Fibroblast of villous mesenchyme (primary cell): ENCODE results near the gene PACS2. TPM values are rescaled to one million over a fixed set of nuclear protein-coding genes. Genes with fewer than 3 reads are reported as not detected.

Experiments
- DNase-seq: peaks from one replicate; pipeline ENCODE4 v3.0.0-alpha.2; 2010; ENCODE audit warnings: low read depth
- H3K4me3 ChIP-seq: 2 replicates; pipeline ENCODE4 v1.5.1; 2011; ENCODE audit warnings: low read depth, mild to moderate bottlenecking, low read length
- CTCF ChIP-seq: IDR thresholded peaks from 2 replicates; pipeline ENCODE4 v1.5.1; 2012; ENCODE audit warnings: low read depth, mild to moderate bottlenecking, low read length; ENCODE audit not compliant: insufficient read depth
- total RNA-seq: library from RNA; depleted of rRNA; stranded (reverse); fragments of >200 nt; gene quantifications from 2 replicates; pipeline ENCODE4 v1.2.3, GENCODE V29; 2012

The PACS2 gene
- total RNA-seq, 1 donor = 35.0 TPM

GRCh38 chr14:105367116-105368031 lies 52.8 kb downstream of the PACS2 start:
- TF ChIP-seq CTCF = no peak
- DNase-seq = no peak
- H3K4me3 ChIP-seq = no peak overlapping the region

GRCh38 chr14:105368032-105368417 lies 53.5 kb downstream of the PACS2 start:
- DNase-seq = no peak
- TF ChIP-seq CTCF = no peak
- no peak overlapping the region for H3K4me3 ChIP-seq

- no peak for DNase-seq
- TF ChIP-seq CTCF = no peak
Observed at GRCh38 chr14:105368426-105368825, 53.9 kb downstream of the PACS2 start.

GRCh38 chr14:105368910-105369652 lies 54.5 kb downstream of the PACS2 start:
- TF ChIP-seq CTCF = no peak
- H3K4me3 ChIP-seq = no peak overlapping the region
- no peak for DNase-seq

More at GRCh38 chr14:105368426-105368825, 53.9 kb downstream of the PACS2 start:
- no peak overlapping the region for H3K4me3 ChIP-seq

- H3K4me3 ChIP-seq = no peak overlapping the region
- DNase-seq = no peak
- no peak for TF ChIP-seq CTCF
Observed at GRCh38 chr14:105369653-105370040, 55.1 kb downstream of the PACS2 start.

- no peak for TF ChIP-seq CTCF
- H3K4me3 ChIP-seq = no peak overlapping the region
- no peak for DNase-seq
Observed at GRCh38 chr14:105374389-105374788, 59.8 kb downstream of the PACS2 start.
